ENCODE results near the gene MALAT1. TPM values are rescaled to one million over a fixed set of nuclear protein-coding genes. Genes with fewer than 3 reads are reported as not detected.

MALAT1 gene
- total and polyA plus RNA-seq, 2 donors, result 141 to 27,753 TPM

- no peak overlapping the region for H3K27ac ChIP-seq (ENCODE audit: low read depth)
- DNase-seq (ENCODE audit: extremely low spot score), result no peak
- peaks cover 3% of the 10 kb centered on the region for H3K36me3 ChIP-seq (ENCODE audit: insufficient read depth)
- peak overlapping the region; percentile 97 for H3K4me3 ChIP-seq (ENCODE audit: low read depth, low read length)
- WGBS, result 45% methylated on average over 31 of the region's 31 CpGs
- no peaks in the 10 kb centered on the region for H3K4me1 ChIP-seq (ENCODE audit: insufficient read depth)
These were observed 27.0 kb downstream of the MALAT1 start for GRCh38 chr11:65525546-65526480.

GRCh38 chr11:65526744-65527143 is 27.9 kb downstream of the MALAT1 start:
- Histone ChIP-seq H3K4me1 (ENCODE audit: insufficient read depth) (no peaks in the 10 kb centered on the region), H3K36me3 (ENCODE audit: insufficient read depth) (peaks cover 3% of the 10 kb centered on the region)
- 92% methylated on average over 8 of the region's 8 CpGs for WGBS

GRCh38 chr11:65528819-65529350 is 30.0 kb downstream of the MALAT1 start:
- no peak overlapping the region for H3K4me3 ChIP-seq (ENCODE audit: low read depth, low read length)
- H3K4me1 ChIP-seq (ENCODE audit: insufficient read depth), result no peaks in the 10 kb centered on the region
- peaks cover 3% of the 10 kb centered on the region for H3K36me3 ChIP-seq (ENCODE audit: insufficient read depth)
- no peak for DNase-seq (ENCODE audit: extremely low spot score)
- no peak overlapping the region for H3K27ac ChIP-seq (ENCODE audit: low read depth)
- 87% methylated on average over 12 of the region's 12 CpGs for WGBS

More at GRCh38 chr11:65526744-65527143, 27.9 kb downstream of the MALAT1 start:
- Histone ChIP-seq H3K4me3 (ENCODE audit: low read depth, low read length) (no peak overlapping the region), H3K27ac (ENCODE audit: low read depth) (no peak overlapping the region)
- no peak for DNase-seq (ENCODE audit: extremely low spot score)

GRCh38 chr11:65529475-65530156 is 30.8 kb downstream of the MALAT1 start:
- no peak overlapping the region for H3K27ac ChIP-seq (ENCODE audit: low read depth)
- H3K4me1 ChIP-seq (ENCODE audit: insufficient read depth), result no peaks in the 10 kb centered on the region
- no peak overlapping the region for H3K4me3 ChIP-seq (ENCODE audit: low read depth, low read length)
- H3K36me3 ChIP-seq (ENCODE audit: insufficient read depth), result peaks cover 3% of the 10 kb centered on the region
- 78% methylated on average over 10 of the region's 10 CpGs for WGBS
- DNase-seq (ENCODE audit: extremely low spot score), result no peak

GRCh38 chr11:65530157-65530496 is 31.3 kb downstream of the MALAT1 start:
- no peak for DNase-seq (ENCODE audit: extremely low spot score)
- 79% methylated on average over 5 of the region's 5 CpGs for WGBS
- H3K36me3 ChIP-seq (ENCODE audit: insufficient read depth), result peaks cover 3% of the 10 kb centered on the region
- H3K4me1 ChIP-seq (ENCODE audit: insufficient read depth), result no peaks in the 10 kb centered on the region
- H3K27ac ChIP-seq (ENCODE audit: low read depth), result no peak overlapping the region
- H3K4me3 ChIP-seq (ENCODE audit: low read depth, low read length), result no peak overlapping the region

GRCh38 chr11:65532388-65533064 is 33.7 kb downstream of the MALAT1 start:
- Histone ChIP-seq H3K36me3 (ENCODE audit: insufficient read depth) (no peaks in the 10 kb centered on the region), H3K4me1 (ENCODE audit: insufficient read depth) (no peaks in the 10 kb centered on the region), H3K4me3 (ENCODE audit: low read depth, low read length) (no peak overlapping the region), H3K27ac (ENCODE audit: low read depth) (no peak overlapping the region)
- DNase-seq (ENCODE audit: extremely low spot score), result no peak
- 70% methylated on average over 15 of the region's 15 CpGs for WGBS

GRCh38 chr11:65535102-65535501 is 36.3 kb downstream of the MALAT1 start:
- DNase-seq (ENCODE audit: extremely low spot score), result no peak
- 85% methylated on average over 9 of the region's 9 CpGs for WGBS
- Histone ChIP-seq H3K27ac (ENCODE audit: low read depth) (no peak overlapping the region), H3K36me3 (ENCODE audit: insufficient read depth) (no peaks in the 10 kb centered on the region), H3K4me1 (ENCODE audit: insufficient read depth) (no peaks in the 10 kb centered on the region), H3K4me3 (ENCODE audit: low read depth, low read length) (no peak overlapping the region)

- Histone ChIP-seq H3K36me3 (ENCODE audit: insufficient read depth) (no peaks in the 10 kb centered on the region), H3K27ac (ENCODE audit: low read depth) (no peak overlapping the region), H3K4me3 (ENCODE audit: low read depth, low read length) (no peak overlapping the region), H3K4me1 (ENCODE audit: insufficient read depth) (no peaks in the 10 kb centered on the region)
- 83% methylated on average over 12 of the region's 12 CpGs for WGBS
- DNase-seq (ENCODE audit: extremely low spot score), result no peak
These were observed 37.8 kb downstream of the MALAT1 start for GRCh38 chr11:65536412-65537295.

GRCh38 chr11:65537296-65537597 is 38.4 kb downstream of the MALAT1 start:
- no peaks in the 10 kb centered on the region for H3K4me1 ChIP-seq (ENCODE audit: insufficient read depth)
- H3K4me3 ChIP-seq (ENCODE audit: low read depth, low read length), result no peak overlapping the region
- H3K36me3 ChIP-seq (ENCODE audit: insufficient read depth), result no peaks in the 10 kb centered on the region
- no peak overlapping the region for H3K27ac ChIP-seq (ENCODE audit: low read depth)
- 90% methylated on average over 2 of the region's 2 CpGs for WGBS
- DNase-seq (ENCODE audit: extremely low spot score), result no peak

- no peak for DNase-seq (ENCODE audit: extremely low spot score)
- H3K36me3 ChIP-seq (ENCODE audit: insufficient read depth), result no peaks in the 10 kb centered on the region
- no peaks in the 10 kb centered on the region for H3K4me1 ChIP-seq (ENCODE audit: insufficient read depth)
- no peak overlapping the region for H3K27ac ChIP-seq (ENCODE audit: low read depth)
- H3K4me3 ChIP-seq (ENCODE audit: low read depth, low read length), result no peak overlapping the region
- WGBS, result 74% methylated on average over 18 of the region's 18 CpGs
These were observed 38.9 kb downstream of the MALAT1 start for GRCh38 chr11:65537620-65538231.

- H3K36me3 ChIP-seq (ENCODE audit: insufficient read depth), result no peaks in the 10 kb centered on the region
- H3K4me3 ChIP-seq (ENCODE audit: low read depth, low read length), result no peak overlapping the region
- DNase-seq (ENCODE audit: extremely low spot score), result no peak
- H3K27ac ChIP-seq (ENCODE audit: low read depth), result no peak overlapping the region
- H3K4me1 ChIP-seq (ENCODE audit: insufficient read depth), result no peaks in the 10 kb centered on the region
- 80% methylated on average over 43 of the region's 43 CpGs for WGBS
These were observed 39.5 kb downstream of the MALAT1 start for GRCh38 chr11:65538232-65538914.
